Measurements from ENCODE around the gene GLYATL1B.
"Not testable (repeated sequence)": the region's sequence is repeated elsewhere in the genome, so short reads cannot be mapped to it uniquely, and the experiment has no call there.

Gene GLYATL1B

DNA sequence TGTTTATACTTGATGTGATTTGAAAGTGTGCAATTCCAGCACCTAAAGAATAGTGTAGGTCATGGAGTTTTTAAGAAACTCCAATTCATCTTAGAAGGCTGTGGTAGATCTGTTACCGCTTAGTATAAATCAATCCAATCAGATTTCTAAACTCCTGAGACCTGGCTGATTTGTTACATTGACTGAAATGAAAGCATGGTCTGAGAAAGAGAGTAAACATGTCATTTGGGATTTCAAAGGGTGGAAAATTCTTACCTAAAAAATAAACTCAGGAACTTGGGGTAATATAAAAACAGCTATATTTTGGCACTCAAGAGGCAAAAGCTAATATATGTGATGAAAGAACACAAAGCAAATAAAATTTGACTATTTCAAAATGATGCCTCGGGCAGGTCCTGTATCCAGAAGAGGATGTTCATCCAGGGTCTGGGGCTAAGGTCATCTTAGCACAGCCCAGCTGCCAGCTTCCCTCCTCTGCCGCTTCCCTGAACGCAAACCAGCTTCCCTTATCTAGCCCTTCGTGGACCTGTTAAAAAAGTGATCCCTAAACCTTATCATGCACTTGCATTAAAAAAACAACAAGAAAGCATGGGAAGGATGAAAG, 10.0 kb downstream of the GLYATL1B start:
- DNase-seq (ENCODE audit: low spot score) = not testable (repeated sequence)

DNA sequence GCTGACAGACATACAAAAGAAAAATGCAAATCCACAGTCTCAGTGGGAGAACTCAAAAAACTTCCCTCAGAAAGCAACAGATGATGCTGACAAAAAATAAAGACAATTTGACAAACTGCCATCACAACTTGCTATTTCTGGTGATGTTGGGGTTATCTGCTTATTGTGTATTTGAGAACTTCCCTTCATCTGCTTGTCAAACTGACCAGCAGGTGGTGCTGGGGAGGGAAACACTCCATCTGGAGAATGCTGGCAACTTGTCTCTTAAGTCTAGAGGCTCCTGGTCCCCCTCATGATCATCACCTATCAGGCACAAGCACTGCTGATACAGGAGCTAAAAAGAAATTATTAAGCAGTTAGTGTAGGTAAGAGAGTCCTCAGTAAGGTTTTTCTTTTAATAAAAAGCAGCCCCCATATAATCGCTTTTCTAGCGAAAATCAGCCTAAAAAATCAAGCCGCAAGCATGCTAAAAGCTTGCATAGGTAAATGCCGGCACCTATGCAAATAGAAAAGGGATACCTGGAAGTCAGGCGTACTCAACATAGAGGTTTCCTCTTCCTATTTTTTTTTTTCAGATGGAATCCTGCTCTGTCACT, 11.1 kb downstream of the GLYATL1B start:
- peak; percentile 58 for DNase-seq (ENCODE audit: low spot score)

DNA sequence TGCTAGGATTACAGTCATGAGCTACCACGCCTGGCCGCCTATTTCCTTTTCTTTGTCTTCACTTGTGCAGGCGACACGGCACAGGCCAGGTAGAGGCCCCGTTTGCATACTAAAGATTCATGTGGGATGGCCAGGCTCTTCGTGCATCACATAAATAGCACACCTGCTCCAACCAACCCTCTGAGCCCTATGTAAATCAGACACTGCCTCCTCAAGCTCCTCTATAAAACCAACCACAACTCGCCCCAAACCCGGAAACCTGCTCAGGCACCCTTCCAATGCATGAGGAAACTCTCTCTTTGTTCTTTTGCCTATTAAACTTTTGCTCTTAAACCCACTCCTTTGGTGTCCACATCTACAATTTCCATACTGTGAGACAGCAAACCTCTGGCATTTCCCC, 11.8 kb downstream of the GLYATL1B start:
- DNase-seq (ENCODE audit: low spot score) = not testable (repeated sequence)

DNA sequence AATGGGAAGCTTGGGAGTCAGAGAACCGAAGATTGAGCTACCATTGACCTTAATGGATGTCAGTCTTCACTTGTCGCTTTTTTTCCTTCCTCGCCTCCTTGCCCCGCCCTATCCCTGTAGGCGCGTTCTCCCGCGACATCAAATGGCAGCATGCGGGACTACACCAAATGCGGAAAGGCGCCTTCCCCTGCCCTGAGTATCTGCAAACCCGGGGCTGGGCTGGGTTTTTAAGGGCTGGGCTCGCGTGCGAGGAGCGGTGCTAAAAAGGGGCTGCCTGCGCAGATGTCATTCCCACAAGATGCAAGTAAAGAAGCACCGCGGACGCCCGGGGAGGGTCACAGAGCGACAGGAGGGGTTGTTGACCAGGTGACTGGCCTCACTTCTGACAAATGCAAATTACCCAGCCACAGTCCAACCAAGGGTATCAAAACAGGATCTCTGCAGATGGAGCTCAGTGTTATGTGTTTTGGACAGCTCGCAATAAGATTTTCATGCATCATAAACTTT, 16.2 kb downstream of the GLYATL1B start:
- DNase-seq (ENCODE audit: low spot score) = no peak

DNA sequence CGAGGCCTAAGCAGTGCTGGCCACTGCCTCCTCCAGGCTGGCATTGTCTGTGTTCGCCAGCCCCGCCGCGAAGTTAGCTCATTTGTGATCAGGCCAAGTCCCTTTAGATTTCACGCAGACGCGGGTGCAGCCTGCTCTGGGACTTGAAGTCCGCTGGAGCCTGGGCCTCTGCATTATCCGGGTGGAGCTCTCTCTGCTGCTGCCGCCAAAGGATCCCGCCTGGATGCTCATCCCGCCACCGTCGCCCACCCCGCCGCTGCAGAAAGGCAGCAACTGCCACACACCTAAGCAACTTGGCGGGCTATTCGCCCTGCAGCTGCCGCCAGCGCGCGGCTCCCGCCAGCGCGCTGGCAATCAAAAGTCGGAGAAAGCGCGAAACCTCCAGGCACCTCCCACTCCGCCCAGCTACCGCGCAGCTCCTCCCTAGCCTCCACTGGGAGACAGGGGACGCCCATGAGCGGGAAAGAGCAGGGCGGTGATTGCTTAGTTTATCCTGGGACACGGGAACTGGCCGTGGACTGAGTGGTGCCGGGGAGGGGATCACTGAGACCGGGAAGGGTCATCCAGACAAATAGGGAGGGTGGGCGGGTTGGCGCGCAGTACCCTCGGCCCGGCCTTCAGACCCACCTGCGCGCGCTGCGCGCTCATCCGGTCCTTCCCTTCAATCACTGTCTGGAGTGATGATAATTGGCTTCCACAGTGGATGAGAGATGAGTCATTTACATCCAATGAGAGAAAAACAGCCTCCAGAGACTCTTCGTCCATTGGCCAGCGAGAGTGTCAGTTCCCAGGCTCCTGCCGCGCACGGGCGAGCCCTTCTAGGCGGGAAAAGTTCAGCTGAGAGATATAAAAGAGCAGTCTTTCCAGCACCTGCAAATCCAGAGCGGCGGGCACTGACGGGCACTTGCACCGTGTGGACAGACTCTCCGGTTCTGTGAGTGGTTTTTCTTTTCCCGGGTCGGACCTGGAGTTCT, 20.5 kb downstream of the GLYATL1B start, which contains the start of gene FAM111B:
Gene FAM111B (plus strand): TSS at position 875 of the 974 bp plus-strand sequence. CDS start 2,389 bp downstream, outside the sequence.
- peak; percentile 17 for DNase-seq (ENCODE audit: low spot score)

DNA sequence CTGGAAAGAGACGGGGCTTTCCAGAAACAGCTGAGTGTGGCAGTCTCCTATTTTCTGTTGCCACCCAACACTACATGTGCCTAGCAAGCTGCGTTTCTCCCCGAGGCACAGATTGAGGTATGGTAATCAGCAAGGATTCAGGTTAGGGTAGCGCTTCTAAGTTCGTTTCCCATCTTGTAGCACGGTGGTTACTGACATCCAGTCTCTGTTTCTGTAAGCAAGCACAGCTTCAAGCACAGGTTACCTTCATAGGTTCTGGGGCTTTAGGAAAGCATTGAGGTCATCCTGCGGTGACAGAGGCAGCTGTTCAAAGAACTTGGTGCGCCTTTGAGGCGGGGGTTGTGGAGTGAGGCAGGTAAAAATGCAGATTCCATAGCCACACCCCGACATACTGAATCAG, 21.6 kb downstream of the GLYATL1B start:
- DNase-seq (ENCODE audit: low spot score) = not testable (repeated sequence)

DNA sequence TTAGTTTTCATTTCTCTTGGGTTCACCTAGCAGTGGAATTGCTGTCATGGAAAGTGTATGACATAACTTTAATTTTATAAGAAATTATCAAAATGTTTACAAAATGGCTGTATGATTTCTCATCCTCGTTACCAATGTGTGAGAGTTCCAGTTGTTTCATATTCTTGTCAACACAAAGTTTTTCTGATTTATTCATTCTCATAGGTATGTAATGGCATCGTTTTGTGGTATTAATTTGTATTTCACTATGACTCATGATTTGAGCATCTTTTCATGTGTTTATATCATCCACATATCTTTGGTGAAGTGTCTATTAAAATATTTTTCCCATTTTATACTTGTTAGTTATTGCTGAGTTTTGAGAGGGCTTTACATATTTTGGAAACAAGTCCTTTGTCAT, 26.4 kb downstream of the GLYATL1B start:
- DNase-seq (ENCODE audit: low spot score) = no peak

DNA sequence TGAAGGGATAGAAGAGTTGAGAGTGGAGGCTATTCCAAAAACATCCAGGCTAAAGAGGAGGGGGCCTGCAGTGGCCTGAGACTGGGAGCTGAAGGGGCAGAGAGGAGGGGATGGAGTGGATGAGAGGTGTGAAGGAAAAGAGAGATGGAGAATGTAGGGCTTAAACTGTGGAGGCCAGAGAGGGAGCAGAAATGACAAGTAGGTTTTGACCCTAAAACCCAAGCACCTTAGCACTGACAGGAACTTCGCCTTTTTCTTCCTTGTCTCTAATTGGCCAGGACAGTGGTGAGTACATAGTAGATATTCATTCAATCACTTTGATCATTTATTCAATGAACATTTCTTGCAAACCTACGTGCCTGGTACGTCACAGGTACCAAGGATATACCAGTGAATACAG, 28.2 kb downstream of the GLYATL1B start:
- no peak for DNase-seq (ENCODE audit: low spot score)

DNA sequence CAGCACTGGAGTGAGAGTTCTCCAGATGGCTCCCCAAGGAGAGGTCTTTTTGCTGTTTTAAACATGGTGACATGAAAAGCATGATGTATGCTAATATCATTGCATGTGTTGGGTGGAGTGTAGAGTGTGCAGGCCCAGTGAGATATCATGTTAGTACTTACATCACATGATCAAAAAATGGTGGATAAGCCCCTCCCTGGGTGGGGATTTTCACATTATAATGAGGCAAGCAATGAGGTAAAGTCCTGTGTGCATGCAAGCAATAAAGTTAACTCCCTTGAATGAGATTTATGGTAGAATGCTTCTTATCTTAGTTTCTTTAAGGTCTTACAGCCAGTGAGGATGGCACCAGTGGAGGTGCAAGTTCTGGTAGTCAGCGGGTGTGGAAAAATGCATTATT, 29.4 kb downstream of the GLYATL1B start:
- no peak for DNase-seq (ENCODE audit: low spot score)

DNA sequence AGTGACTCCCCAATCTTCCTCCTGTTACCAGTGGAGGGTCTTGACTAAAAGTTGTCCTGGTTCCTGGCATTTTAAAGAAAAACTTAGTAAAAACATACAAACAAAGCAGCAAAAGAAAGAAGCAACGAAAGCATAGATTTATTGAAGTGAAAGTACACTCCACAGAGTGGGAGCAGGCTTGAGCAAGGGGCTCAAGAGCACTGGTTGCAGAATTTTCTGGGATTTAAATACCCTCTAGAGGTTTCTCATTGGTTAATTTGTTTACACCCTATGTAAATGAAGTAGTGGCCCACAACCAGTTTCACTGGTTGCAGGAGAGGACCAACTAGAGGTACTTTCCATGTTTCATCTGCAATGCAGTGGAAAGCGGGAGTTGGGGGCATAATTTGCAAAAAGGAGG, 31.7 kb downstream of the GLYATL1B start:
- DNase-seq (ENCODE audit: low spot score) = no peak

DNA sequence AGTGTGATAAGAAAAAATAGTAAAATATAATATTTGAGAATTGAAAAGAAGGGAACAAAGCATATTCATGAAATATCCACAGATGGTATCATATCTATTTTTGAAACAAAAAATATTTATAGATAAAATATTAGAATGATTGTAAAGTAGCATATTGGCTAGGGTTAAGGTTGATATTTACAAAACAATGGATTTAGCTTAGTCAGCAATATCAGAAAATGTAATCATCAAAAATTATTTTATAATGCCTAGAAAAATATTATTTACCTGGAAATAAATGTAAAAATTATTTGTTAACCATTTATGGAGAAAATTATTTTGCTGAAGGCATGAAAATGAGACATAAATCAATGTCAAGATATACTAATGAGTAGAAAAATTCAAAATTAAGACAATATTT, 33.7 kb downstream of the GLYATL1B start:
- no peak for DNase-seq (ENCODE audit: low spot score)

DNA sequence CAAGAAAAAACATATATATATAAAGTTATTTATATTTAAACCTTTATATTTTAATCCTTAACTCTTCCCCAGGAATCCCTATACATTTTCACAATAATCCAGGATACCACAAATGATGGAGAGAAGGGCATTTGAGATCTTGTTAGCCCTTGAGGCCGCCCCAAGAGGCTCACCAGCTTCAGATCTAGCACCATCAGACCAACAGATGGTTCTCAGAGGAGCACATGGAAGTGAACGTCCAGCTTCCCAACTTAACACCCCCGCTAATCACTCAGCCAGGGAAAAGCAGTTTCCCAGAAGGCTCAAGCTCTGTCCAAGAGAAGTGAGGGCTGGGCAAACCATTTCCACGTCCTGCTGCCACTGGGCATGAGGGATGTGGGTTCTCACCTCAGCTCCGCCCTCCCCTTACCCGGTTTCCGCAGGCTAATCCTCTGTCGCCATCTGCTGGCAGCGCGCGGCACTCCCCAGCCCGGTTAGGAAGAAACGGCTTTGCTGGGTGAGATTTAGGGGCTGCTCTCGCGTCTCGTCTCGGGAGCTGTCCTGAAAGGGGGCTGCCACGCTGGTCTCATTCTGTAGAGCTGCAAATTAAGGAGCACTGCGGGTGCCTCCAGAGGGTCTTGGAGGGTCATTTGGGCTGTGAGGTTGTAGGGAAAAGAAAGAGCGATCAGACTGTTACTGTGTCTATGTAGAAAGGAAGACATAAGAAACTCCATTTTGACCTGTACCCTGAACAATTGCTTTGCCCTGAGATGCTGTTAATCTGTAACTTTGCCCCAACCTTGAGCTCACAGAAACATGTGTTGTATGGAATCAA, 49.7 kb downstream of the GLYATL1B start:
- peak; percentile 72 for DNase-seq (ENCODE audit: low spot score)

DNA sequence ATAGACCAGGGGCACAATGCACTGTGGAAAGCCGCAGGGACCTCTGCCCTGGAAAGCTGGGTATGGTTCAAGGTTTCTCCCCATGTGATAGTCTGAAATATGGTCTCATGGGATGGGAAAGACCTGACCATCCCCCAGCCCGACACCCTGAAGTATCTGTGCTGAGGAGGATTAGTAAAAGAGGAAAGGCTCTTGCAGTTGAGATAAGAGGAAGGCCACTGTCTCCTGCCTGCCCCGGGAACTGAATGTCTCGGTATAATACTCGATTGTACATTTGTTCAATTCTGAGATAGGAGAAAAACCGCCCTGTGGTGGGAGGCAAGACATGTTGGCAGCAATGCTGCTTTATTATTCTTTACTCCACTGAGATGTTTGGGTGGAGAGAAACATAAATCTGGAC, 50.4 kb downstream of the GLYATL1B start:
- DNase-seq (ENCODE audit: low spot score) = not testable (repeated sequence)

DNA sequence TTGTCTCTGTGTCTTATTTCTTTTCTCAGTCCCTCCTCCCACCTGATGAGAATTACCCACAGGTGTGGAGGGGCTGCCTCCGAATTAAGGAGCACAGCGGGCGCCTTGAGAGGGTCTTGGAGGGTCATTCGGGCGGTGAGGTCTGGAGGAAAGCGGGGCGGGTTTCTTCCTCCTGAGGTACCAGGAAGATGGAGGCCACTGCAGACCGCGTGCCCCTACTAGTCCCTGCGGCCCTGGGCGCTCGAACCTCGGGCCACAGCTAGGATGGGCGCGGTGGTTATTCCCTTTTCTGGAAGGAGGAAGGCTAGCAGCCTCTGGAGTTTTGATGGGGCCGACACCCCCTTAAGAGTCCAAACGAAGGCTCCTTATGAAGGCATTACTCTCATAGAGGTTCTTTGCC, 51.1 kb downstream of the GLYATL1B start:
- no peak for DNase-seq (ENCODE audit: low spot score)

DNA sequence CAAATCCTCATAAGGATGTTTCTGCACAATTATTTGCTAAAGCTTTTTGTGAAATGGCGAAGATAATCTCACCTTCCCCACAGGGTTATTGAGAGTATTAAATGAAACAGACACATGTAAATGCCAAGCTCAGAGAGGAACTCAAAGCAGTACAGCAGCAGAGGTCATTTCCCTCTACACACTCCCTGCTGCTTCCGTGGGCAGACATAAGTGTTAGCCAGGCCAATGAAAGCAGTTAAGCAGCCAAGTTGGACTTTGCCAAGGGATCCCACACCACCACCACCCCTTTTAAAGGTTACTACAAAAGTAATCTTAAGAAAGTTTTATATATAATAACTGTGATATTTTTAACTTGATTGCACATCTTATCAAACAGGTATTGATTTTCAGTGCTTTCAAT, 52.5 kb downstream of the GLYATL1B start:
- no peak for DNase-seq (ENCODE audit: low spot score)

DNA sequence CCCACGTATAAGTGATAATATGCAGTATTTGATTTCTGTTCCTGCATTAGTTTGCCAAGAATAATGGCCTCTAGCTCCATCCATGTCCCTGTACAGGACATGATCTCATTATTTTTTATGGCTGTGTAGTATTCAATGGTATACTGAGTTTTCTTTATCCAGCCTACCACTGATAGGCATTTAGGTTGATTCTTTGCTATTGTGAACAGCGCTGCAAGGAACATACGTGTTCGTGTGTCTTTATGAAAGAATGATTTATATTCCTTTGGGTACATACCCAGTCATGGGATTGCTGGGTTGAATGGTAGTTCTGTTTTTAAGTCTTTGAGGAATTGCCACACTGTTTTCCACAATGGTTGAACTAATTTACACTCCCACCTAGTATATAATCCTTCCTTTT, 55.1 kb downstream of the GLYATL1B start:
- DNase-seq (ENCODE audit: low spot score) = no peak

DNA sequence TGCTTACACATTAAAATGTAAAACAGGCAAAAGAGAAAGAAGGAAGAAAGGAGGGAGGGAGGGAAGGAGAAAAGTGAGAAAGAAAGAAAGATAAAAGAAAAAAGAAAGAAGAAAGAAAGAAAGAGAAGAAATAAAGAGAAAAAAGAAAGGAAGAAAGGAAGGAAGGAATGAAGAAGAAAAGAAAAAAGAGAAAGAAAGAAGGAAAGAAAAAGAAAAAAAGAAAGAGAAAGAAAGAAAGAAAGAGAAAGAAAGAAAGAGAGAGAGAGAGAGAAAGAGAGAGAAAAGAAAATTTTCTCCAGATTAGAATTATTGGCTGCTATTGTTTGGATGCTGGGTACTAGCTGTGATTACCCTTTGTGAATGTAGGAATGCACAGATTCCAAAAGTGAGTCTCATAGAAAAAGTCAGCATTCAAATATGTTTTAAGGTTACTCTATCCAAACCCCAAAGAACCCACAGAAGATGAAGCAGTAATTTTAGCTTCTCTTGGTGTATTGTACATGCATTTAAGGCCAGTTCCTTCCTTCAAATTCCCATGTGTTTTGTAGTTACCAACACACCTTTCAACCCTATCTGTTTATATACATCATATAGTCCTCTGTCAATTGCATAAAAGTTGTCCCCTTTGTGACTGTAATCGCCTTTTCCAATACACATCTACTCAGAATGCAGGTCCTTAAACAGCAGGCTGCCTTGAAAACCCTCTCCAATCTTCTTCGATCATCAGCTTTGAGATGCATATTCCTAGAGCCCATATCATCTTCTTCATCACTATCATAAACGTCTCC, 55.8 kb downstream of the GLYATL1B start:
- no peak for DNase-seq (ENCODE audit: low spot score)

DNA sequence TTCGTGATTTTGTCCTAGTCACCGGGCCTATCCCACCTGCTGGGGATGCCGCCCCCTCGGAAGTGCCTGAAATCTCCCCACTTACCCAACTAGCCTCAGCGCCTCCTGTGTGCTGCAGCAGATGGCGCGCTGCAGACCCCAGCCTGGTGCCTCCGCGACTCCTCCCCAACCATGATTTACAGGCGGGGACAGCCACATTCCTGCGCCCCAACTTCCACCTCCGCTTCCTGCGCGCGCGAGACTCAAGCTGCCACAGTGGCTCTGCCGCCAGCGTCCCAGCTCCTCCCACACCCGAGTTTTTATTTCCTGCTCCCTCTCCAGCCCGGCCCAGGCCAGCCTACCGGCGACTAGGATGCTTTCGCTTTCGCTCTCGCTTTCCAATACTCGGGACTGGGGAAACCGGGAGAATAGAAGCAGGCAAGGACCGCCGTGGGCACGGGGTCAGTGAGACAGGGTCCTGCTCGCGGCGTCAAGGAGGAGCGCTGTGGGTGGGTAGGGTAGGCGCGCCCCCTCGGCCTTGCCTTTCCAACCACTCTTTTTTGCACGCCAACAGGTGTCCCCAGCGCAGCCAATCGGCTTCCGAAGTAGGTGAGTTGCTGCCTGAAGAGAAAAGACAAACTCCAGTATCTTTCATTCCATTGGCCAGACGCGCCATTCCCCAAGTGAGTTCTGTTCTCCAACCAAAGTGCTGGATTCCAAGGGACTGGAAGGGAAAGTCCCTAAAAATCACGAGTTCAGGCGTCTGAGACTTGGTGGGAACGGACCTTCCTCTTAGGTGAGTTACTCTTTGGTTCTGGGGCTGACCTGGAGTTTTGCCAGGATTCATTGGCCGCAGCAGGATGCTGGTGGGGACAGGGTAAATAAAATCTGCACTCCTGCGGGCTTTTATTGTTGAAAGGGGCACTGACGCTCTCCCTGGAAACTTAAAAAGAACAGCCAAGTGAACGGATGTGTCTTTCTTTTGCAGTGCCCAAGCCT, 56.7 kb downstream of the GLYATL1B start, which contains the start of gene FAM111A:
Gene FAM111A (plus strand): TSS at position 327 of the 978 bp plus-strand sequence. CDS start 6,017 bp downstream, outside the sequence.
- peak; percentile 69 for DNase-seq (ENCODE audit: low spot score)

DNA sequence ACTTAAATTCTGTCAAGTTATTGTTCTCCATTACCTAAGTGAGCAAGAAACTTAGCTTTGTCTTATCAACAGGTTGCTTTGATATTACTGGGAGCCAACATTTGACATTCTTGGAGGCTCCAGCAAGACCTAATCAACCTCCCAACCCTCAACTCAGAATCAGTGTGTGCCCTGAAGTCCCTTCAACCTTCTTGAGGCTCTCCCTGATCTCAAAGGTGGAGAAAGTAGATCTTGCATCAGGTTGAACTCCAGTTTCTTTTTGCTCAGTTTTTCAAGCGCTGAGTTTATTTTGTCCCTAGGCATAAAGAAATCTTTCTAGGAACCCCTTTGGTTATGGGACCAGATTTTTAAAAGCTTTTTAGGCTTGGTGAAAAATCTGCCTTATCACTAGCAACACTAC, 58.0 kb downstream of the GLYATL1B start:
- no peak for DNase-seq (ENCODE audit: low spot score)
